Endothelial cell of umbilical vein (primary cell): Measurements from ENCODE around the gene INO80C. TPM values are rescaled to one million over a fixed set of nuclear protein-coding genes. Genes with fewer than 3 reads are reported as not detected.

ENCODE experiments used
- BruUV-seq: library from RNA; stranded (reverse); fragments of 400-500 nt; replicated peaks from 2 replicates; lab custom pipeline; 2021; lab: Mats Ljungman, UMichigan
- CTCF ChIA-PET: fragments of 300-600, 350-600 bp; sonication (Branson Sonifier 250); formaldehyde crosslinking; loops from one replicate; lab custom pipeline; 2021; ENCODE audit warnings: antibody characterized with exemption, inconsistent platforms; lab: Charles Lee
- POLR2A ChIA-PET: fragments of 300-600, 350-600 bp; sonication (Branson Sonifier 250); formaldehyde crosslinking; loops from one replicate; lab custom pipeline; 2021; ENCODE audit warnings: antibody characterized with exemption, inconsistent platforms; lab: Charles Lee
- DNase-seq: peaks from one replicate; pipeline ENCODE4 v3.0.0-alpha.2; 2011; ENCODE audit warnings: low read depth, low spot score
- FAIRE-seq: peaks from 2 replicates; lab custom pipeline; 2011; peaks lifted over from hg19 to GRCh38; lab: Jason Lieb, UNC
- H2AFZ ChIP-seq: 2 replicates; pipeline ENCODE4 v1.6.0; 2012; ENCODE audit warnings: low read depth, low read length, control low read depth, inconsistent platforms
- H3K27ac ChIP-seq: 2 replicates; pipeline ENCODE4 v1.5.1; 2011; ENCODE audit warnings: low read depth, mild to moderate bottlenecking, control low read depth, low read length, moderate library complexity; ENCODE audit not compliant: insufficient read depth
- H3K27me3 ChIP-seq, 2 experiments: 2 replicates each; pipeline versions ENCODE4 v1.6.0 to v1.6.1; 2011; ENCODE audit warnings: low read length in 2 of 2, mixed read lengths in 1 of 2; ENCODE audit not compliant: control insufficient read depth in 2 of 2, insufficient read depth in 2 of 2
- H3K36me3 ChIP-seq, 2 experiments: 2 replicates in 1 of 2; 3 replicates in 1 of 2; pipeline ENCODE4 v1.5.1; 2011; ENCODE audit warnings: low read length in 2 of 2, mild to moderate bottlenecking in 1 of 2, moderate library complexity in 1 of 2; ENCODE audit not compliant: control insufficient read depth in 2 of 2, insufficient read depth in 2 of 2; ENCODE audit errors: extremely low read depth in 1 of 2
- H3K4me1 ChIP-seq: 3 replicates; pipeline ENCODE4 v1.5.1; 2011; ENCODE audit warnings: mild to moderate bottlenecking, low read length; ENCODE audit not compliant: control insufficient read depth, insufficient read depth; ENCODE audit errors: extremely low read depth
- H3K4me2 ChIP-seq: 2 replicates; pipeline ENCODE4 v1.6.1; 2011; ENCODE audit warnings: low read length, control low read depth, mixed read lengths; ENCODE audit not compliant: insufficient read depth
- H3K4me3 ChIP-seq, 3 experiments: fragments of 200-600 bp in 1 of 3; sonication (generic), shearing (Covaris generic) in 1 of 3; replicated peaks in 1 of 3; 2 replicates each; pipeline ENCODE4 v1.5.1; 2011 to 2016; ENCODE audit warnings: control low read depth in 3 of 3, low read length in 3 of 3, mild to moderate bottlenecking in 2 of 3, inconsistent platforms in 1 of 3, low read depth in 1 of 3, moderate library complexity in 1 of 3; ENCODE audit not compliant: insufficient read depth in 1 of 3
- H3K79me2 ChIP-seq: 2 replicates; pipeline ENCODE4 v1.6.0; 2012; ENCODE audit warnings: low read length, inconsistent platforms; ENCODE audit not compliant: control insufficient read depth, insufficient read depth
- H3K9ac ChIP-seq: replicated peaks from 2 replicates; pipeline ENCODE3; 2011; ENCODE audit warnings: low read length, control low read depth; ENCODE audit not compliant: insufficient read depth; ENCODE audit errors: extremely low read depth
- H3K9me1 ChIP-seq: replicated peaks from 3 replicates; pipeline ENCODE4 v1.6.0; 2011; ENCODE audit warnings: mild to moderate bottlenecking, low read length; ENCODE audit not compliant: control insufficient read depth, insufficient read depth; ENCODE audit errors: extremely low read depth
- H3K9me3 ChIP-seq: replicated peaks from 2 replicates; pipeline ENCODE4 v1.5.1; 2012; ENCODE audit warnings: low read length, inconsistent platforms; ENCODE audit not compliant: control insufficient read depth, insufficient read depth
- H4K20me1 ChIP-seq: replicated peaks from 2 replicates; pipeline ENCODE3; 2011; ENCODE audit warnings: mild to moderate bottlenecking, low read length; ENCODE audit not compliant: control insufficient read depth, insufficient read depth; ENCODE audit errors: extremely low read depth
- EZH2 ChIP-seq: IDR thresholded peaks from 2 replicates; pipeline ENCODE4 v1.6.1; 2012; ENCODE audit warnings: borderline replicate concordance, low read depth, mild to moderate bottlenecking, moderate library complexity, low read length, inconsistent platforms; ENCODE audit not compliant: severe bottlenecking
- FOS ChIP-seq: IDR thresholded peaks from 2 replicates; pipeline ENCODE4 v1.6.1; 2011; ENCODE audit warnings: mild to moderate bottlenecking, low read length, moderate library complexity, borderline replicate concordance; ENCODE audit not compliant: insufficient read depth
- GATA2 ChIP-seq: IDR thresholded peaks from 2 replicates; pipeline ENCODE4 v1.7.0; 2011; ENCODE audit warnings: low read depth, mild to moderate bottlenecking, moderate library complexity, mixed read lengths, low read length; ENCODE audit not compliant: insufficient read length, insufficient read depth
- JUN ChIP-seq: IDR thresholded peaks from 2 replicates; pipeline ENCODE4 v1.6.1; 2011; ENCODE audit warnings: borderline replicate concordance, low read depth; ENCODE audit not compliant: insufficient read length, insufficient read depth
- MYC ChIP-seq: IDR thresholded peaks from one replicate; pipeline ENCODE4 v1.6.1; 2011; ENCODE audit warnings: mild to moderate bottlenecking, low read depth, low read length
- POLR2A ChIP-seq: IDR thresholded peaks from 2 replicates; pipeline ENCODE4 v1.6.1; 2012; ENCODE audit warnings: low read depth, mild to moderate bottlenecking, control low read depth, low read length
- POLR2AphosphoS5 ChIP-seq: IDR thresholded peaks from 2 replicates; pipeline ENCODE4 v1.6.1; 2012; ENCODE audit warnings: low read depth, mild to moderate bottlenecking, control low read depth, low read length, moderate library complexity; ENCODE audit not compliant: insufficient read depth
- dilution Hi-C: fragments of 300-500 bp; cut with MboI; formaldehyde crosslinking; loops from one replicate; pipeline ENCODE4 v1.15.0; 2019; ENCODE audit warnings: low sequenced_read_pairs; ENCODE audit not compliant: extremely low pct_ligation_motif_present
- intact Hi-C: fragments of 100-400 bp; cut with micrococcal nuclease; formaldehyde crosslinking; loops from one replicate; pipeline ENCODE4 v1.10.0; 2022
- polyA plus RNA-seq, 4 experiments: library from polyadenylated mRNA; depleted of rRNA in 3 of 4; stranded (reverse) in 3 of 4; unstranded in 1 of 4; fragments of >200 nt; gene quantifications; 2 replicates each; pipeline versions ENCODE4 v1.2.1 to v1.2.3, GENCODE V29; 2011 to 2012; ENCODE audit warnings: missing spikeins in 1 of 4
- total RNA-seq: library from RNA; stranded (reverse); gene quantifications from 2 replicates; pipeline ENCODE4 v1.2.3, GENCODE V29; 2021
- TF ChIP-seq, protein P1 (sequence below): IDR thresholded peaks from 2 replicates; pipeline ENCODE4 v1.6.1; 2011; ENCODE audit not compliant: insufficient read depth, insufficient read length
- TF ChIP-seq, protein P2 (sequence below), 2 donors: IDR thresholded peaks; 1 replicate in 1 of 2; 2 replicates in 1 of 2; pipeline ENCODE4 v1.5.1; 2011; ENCODE audit warnings: low read length in 2 of 2, mild to moderate bottlenecking in 2 of 2, moderate library complexity in 2 of 2, control low read depth in 1 of 2, inconsistent platforms in 1 of 2, low read depth in 1 of 2; ENCODE audit not compliant: insufficient read depth in 1 of 2; ENCODE audit errors: extremely low read depth in 1 of 2

Gene INO80C
- total and polyA plus RNA-seq, 2 donors (not counting 3 experiments of a cell fraction or from before 2014, with no cell fraction given) = 43.4 to 56.0 TPM

DNA sequence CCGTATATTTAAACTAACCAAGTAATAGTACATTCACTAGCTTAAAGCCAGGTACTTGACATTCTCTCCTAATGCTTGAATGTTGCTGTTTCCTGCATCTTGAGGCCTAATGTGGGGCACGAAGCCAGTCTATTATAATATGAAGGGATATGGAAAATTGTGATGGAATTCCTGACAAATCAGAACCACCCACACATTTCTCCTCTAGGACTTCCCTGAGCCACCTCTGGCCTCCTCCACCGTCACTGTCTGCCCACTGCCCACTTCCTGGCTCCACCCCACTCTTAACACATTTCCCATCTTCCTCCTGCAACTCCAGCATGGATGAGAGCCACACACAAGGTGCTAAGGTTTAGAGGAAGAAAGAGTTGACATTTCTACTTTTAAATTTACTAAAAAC lies 19.0 kb upstream of the INO80C start:
- intact Hi-C loops = no loop called here
- no peaks in the 10 kb centered on the region for H3K79me2 ChIP-seq
- no TSS peak for BruUV-seq
- ChIA-PET POLR2A (no interaction called here), CTCF (no interaction called here)
- H3K36me3 ChIP-seq = no peaks in the 10 kb centered on the region
- no peaks in the 10 kb centered on the region for H3K9me3 ChIP-seq
- dilution Hi-C loops = no loop called here
- H3K27me3 ChIP-seq = no peaks in the 10 kb centered on the region
- no peak overlapping the region for H3K4me2 ChIP-seq
- H3K4me3 ChIP-seq = no peak overlapping the region
- no peak overlapping the region for H2AFZ ChIP-seq
- no peaks in the 10 kb centered on the region for H4K20me1 ChIP-seq
- DNase-seq (no peak), FAIRE-seq (no peak)
- no peak for TF ChIP-seq POLR2AphosphoS5
- TF ChIP-seq EZH2 = no peak
- TF ChIP-seq JUN = no peak
- no peaks in the 10 kb centered on the region for H3K9me1 ChIP-seq
- no peaks in the 10 kb centered on the region for H3K4me1 ChIP-seq
- no peak overlapping the region for H3K27ac ChIP-seq
- H3K9ac ChIP-seq = no peak overlapping the region

DNA sequence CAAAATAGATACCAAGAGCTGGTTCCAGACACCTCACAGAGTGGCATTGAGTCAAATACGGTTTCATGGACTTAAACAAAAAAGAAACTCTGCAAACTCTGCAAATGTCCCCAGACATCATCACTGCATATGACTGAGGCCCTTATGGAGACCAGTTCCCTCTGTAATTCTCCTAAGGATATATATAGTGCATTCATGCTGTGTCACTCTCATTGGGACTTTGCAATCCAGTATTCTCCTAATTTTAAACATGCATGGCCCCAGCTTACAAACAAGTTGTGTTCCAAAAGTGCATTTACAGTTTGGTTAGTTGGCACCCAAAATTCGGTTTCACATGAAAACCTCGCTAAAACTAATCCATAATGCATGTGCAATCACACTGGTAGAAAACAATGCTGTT lies 18.6 kb upstream of the INO80C start:
- H2AFZ ChIP-seq = no peak overlapping the region
- H4K20me1 ChIP-seq = no peaks in the 10 kb centered on the region
- no peak for FAIRE-seq
- H3K9ac ChIP-seq = no peak overlapping the region
- no TSS peak for BruUV-seq
- dilution Hi-C loops = no loop called here
- no peak overlapping the region for H3K27ac ChIP-seq
- CTCF ChIA-PET = no interaction called here
- H3K36me3 ChIP-seq = no peaks in the 10 kb centered on the region
- no peaks in the 10 kb centered on the region for H3K9me1 ChIP-seq
- H3K79me2 ChIP-seq = no peaks in the 10 kb centered on the region
- intact Hi-C loops = no loop called here
- TF ChIP-seq JUN (no peak), FOS (no peak), GATA2 (no peak), POLR2A (no peak), POLR2AphosphoS5 (no peak), MYC (no peak), EZH2 (no peak)
- TF ChIP-seq, protein P1, sequence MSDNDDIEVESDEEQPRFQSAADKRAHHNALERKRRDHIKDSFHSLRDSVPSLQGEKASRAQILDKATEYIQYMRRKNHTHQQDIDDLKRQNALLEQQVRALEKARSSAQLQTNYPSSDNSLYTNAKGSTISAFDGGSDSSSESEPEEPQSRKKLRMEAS = no peak
- TF ChIP-seq, protein P2, sequence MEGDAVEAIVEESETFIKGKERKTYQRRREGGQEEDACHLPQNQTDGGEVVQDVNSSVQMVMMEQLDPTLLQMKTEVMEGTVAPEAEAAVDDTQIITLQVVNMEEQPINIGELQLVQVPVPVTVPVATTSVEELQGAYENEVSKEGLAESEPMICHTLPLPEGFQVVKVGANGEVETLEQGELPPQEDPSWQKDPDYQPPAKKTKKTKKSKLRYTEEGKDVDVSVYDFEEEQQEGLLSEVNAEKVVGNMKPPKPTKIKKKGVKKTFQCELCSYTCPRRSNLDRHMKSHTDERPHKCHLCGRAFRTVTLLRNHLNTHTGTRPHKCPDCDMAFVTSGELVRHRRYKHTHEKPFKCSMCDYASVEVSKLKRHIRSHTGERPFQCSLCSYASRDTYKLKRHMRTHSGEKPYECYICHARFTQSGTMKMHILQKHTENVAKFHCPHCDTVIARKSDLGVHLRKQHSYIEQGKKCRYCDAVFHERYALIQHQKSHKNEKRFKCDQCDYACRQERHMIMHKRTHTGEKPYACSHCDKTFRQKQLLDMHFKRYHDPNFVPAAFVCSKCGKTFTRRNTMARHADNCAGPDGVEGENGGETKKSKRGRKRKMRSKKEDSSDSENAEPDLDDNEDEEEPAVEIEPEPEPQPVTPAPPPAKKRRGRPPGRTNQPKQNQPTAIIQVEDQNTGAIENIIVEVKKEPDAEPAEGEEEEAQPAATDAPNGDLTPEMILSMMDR (IDR thresholded peaks at IDR 0.05; ENCODE audit: extremely low read depth in 1 of 2, insufficient read depth in 1 of 2, low read depth in 1 of 2, low read length in 2 of 2) = no peak
- POLR2A ChIA-PET = no interaction called here
- no peak for DNase-seq
- no peaks in the 10 kb centered on the region for H3K4me1 ChIP-seq
- no peak overlapping the region for H3K4me2 ChIP-seq
- H3K4me3 ChIP-seq = no peak overlapping the region
- no peaks in the 10 kb centered on the region for H3K9me3 ChIP-seq
- no peaks in the 10 kb centered on the region for H3K27me3 ChIP-seq
